GM12872 (cell line): ENCODE measurements around the gene CASTOR1.

Source experiments
- TF ChIP-seq, protein P1 (sequence below): IDR thresholded peaks from 3 replicates; pipeline ENCODE4 v1.5.1; 2011; ENCODE audit warnings: low read depth, mild to moderate bottlenecking, low read length, moderate library complexity; ENCODE audit not compliant: insufficient read depth

Gene CASTOR1

DNA sequence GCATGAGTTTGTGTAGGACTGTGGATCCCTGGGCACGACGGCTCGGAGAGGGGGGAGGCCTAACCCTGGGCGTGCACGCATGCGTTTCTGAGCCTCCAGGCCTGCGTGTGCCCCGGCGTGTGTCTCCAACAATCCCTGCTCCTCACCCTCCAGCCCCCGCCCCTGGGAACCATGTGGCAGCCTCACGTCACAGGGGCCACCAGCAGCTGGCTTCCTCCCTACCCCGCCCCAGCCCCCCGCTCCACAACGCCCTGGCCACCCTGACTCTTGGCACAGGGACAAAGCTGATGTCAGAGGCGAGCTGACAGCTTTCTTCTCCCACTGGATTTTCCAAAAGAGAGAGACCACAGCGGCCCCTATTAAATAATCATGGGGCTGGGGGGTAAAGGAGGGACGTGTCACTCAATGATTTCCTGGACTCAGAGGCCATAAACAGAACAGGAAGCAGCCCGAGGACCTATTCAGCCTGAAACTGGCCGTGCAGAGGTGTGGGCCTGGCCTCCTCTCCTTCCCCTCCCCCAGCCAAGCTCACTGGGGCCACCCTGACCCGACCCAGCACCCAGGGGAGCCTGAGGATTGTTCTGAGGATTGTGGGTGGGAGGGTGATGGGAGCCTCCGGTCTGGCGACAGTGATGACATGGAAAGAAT lies 36.0 kb downstream of the CASTOR1 start:
- TF ChIP-seq, protein P1, sequence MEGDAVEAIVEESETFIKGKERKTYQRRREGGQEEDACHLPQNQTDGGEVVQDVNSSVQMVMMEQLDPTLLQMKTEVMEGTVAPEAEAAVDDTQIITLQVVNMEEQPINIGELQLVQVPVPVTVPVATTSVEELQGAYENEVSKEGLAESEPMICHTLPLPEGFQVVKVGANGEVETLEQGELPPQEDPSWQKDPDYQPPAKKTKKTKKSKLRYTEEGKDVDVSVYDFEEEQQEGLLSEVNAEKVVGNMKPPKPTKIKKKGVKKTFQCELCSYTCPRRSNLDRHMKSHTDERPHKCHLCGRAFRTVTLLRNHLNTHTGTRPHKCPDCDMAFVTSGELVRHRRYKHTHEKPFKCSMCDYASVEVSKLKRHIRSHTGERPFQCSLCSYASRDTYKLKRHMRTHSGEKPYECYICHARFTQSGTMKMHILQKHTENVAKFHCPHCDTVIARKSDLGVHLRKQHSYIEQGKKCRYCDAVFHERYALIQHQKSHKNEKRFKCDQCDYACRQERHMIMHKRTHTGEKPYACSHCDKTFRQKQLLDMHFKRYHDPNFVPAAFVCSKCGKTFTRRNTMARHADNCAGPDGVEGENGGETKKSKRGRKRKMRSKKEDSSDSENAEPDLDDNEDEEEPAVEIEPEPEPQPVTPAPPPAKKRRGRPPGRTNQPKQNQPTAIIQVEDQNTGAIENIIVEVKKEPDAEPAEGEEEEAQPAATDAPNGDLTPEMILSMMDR = no peak

DNA sequence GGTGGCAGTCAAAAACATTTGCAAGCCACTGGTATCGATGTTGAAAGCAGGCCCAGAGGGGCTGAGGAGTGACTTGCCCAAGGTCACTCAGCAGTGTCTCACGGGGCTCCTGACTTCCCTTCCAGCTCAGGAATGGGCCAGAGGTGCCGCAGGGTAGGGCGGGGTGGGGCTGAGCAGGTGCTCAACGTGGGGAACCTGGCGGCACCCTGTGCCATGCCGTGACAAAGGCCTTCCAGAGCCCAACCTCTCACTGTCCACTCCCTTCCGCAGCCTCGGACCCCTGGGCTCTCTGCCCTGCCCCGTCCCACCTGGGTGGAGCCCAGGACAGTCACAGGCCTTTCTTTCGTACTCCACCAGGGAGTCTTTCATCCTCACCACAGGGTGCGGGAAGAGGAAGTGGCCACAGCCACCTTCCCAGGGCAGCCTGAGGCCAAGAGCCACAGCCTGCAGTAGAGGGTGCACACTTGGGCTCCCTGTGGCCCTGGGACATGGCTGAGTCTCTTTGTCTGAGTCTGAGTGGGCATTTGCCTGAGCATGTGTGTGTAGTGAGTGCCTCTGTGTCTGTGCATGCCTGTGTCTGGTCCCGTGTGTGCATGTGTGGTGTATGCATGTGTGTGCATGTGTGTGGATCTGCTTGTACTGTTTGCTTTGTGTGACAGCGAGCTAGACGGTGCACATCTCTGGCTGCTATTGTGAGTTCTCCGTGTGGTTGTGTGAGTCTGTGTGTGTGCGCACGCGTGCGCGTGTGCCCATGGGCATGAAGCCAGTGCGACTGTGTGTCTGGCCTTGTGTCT lies 36.7 kb downstream of the CASTOR1 start:
- TF ChIP-seq, protein P1 = no peak

DNA sequence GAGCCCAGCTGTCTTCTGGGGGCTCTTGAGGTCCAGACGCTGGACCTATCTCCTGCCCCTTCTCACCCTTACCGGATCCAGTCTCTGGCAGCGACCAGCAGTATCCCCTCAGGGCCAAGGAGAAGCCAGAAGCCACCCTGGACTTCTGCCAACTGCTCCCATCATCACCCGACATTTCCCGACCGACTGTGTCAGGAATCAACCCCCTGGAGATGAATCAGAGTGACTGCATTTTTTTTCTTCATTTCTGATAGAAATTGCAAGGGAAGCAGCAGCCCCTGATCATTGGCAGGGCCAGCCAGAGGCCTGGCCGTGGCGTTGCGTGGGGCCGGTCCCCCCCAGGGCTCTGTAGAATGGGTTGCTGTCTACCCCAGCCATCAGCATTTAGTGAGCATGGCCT lies 37.6 kb downstream of the CASTOR1 start:
- TF ChIP-seq, protein P1 = no peak

DNA sequence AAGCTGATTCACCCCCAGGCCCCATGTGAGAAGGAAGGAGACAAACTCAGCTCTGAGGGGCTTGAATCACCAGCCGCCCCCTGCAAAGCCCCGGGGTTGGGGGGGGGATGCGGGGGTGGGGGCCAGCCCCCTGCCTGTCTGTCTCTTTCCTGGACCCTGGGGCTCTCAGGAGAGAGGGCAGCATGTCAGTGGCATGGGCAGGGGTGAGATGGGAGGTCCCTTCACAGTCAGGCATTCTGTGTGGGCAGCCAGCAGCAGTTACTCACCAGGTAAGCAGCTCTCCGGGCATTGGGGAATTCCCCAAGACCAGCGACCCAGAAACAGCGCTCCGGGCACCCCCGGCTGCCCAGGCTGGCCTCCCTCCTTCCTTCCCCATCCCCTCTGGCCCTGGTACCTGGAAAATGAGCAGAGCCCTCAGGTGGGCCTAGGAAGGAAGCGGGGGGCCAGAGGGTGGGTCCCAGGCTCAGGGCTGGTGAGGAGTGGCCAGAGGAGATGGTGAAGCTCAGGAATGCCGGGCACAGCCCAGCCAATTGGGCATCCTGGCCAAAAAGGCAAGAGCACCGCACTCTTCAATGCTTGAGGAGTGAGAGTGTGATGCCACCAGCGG lies 38.5 kb downstream of the CASTOR1 start:
- TF ChIP-seq, protein P1 = no peak

DNA sequence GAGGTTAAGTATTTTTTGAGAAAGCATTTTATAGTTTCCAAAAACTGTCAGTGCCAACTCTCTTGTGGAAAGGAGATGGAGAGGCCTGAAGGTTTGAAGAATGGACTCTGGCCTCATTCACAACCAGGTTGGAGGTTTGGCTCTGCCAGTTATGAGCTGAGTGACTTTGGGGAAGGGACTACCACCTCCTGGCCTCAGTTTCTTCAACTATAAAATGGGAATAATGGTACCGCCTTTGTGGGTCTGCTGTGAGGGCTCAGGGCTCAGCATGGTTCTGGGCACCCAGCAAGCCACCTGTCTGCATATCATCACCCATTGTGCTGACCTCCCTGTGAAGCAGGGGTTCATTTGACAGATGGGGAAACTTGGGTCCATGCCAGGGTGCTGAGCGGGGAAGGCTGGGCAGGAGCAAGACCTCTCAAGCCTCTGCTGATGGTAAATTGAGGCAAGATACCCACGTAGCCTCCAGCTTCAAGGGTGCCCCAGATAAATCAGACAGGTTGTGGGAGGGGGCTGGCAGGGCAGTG lies 39.2 kb downstream of the CASTOR1 start:
- TF ChIP-seq, protein P1 = no peak

DNA sequence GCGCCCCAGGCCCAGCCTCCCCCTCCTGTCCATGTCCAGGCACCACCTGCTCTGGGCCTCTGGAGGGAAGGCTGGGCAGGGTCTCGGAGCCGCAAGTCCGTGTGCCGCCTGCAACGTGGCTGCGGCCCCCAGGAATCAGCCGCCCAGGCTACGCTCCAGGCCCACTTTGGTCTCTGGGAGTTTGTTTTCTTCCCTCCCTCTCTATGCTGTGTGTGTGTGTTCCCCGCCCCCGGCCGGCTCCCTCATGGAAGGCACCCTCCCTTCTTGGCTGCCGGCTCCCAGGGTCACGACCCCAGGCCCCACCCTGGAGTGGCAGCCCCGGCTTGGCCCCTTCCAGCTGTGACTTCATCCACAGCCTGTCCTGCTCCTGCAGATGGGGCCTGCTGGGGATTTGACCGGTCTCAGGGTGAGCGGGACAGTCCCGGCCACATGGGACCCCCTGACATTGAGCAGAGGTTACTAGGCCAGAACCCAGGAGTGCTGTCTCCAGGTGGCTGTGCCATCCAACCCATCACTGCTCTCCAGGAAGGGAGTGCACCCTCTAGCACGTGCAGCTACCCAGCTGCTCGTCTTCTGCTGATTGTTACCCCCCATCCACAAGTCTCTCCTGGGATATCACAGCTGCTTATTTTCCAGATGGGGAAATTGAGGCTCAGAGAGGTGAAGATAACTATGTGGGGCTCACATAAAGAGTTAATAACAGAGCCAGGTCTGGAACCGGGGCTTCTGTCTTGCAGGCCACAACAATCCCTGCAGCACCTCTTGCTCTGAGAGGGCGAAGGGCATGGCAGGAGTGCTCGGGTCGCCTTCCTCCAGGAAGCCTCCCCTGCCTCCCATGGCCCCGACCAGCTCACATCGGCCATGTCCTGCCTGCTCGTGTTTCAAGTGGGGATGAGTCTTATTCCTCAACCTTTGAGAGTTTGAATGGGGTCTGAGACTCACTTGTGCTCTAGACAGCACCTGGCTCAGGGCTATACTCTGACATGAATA lies 40.0 kb downstream of the CASTOR1 start:
- TF ChIP-seq, protein P1 = no peak
